Skeletal muscle satellite cell (primary cell): ENCODE measurements around the gene BACE1-AS.
"Not testable (repeated sequence)": the region's sequence is repeated elsewhere in the genome, so short reads cannot be mapped to it uniquely, and the experiment has no call there.

ENCODE experiments used
- H3K27me3 ChIP-seq: 2 replicates; pipeline ENCODE4 v1.7.0; 2013; ENCODE audit warnings: low read length; ENCODE audit not compliant: control insufficient read depth, insufficient read depth
- H3K36me3 ChIP-seq: 2 replicates; pipeline ENCODE4 v1.7.0; 2013; ENCODE audit warnings: mild to moderate bottlenecking, control low read depth, low read length; ENCODE audit not compliant: insufficient read depth
- H3K4me1 ChIP-seq: 2 replicates; pipeline ENCODE4 v1.7.0; 2013; ENCODE audit warnings: low read length; ENCODE audit not compliant: control insufficient read depth, insufficient read depth
- H3K4me2 ChIP-seq: 2 replicates; pipeline ENCODE4 v1.7.0; 2013; ENCODE audit warnings: mild to moderate bottlenecking, low read length
- H3K4me3 ChIP-seq: 2 replicates; pipeline ENCODE4 v1.7.0; 2013; ENCODE audit warnings: low read length
- H3K9ac ChIP-seq: 2 replicates; pipeline ENCODE4 v1.7.0; 2013; ENCODE audit warnings: mild to moderate bottlenecking, low read depth, low read length, moderate library complexity
- H3K9me3 ChIP-seq: replicated peaks from 2 replicates; pipeline ENCODE4 v1.7.0; 2013; ENCODE audit warnings: mild to moderate bottlenecking, control low read depth, low read length

Gene BACE1-AS

DNA sequence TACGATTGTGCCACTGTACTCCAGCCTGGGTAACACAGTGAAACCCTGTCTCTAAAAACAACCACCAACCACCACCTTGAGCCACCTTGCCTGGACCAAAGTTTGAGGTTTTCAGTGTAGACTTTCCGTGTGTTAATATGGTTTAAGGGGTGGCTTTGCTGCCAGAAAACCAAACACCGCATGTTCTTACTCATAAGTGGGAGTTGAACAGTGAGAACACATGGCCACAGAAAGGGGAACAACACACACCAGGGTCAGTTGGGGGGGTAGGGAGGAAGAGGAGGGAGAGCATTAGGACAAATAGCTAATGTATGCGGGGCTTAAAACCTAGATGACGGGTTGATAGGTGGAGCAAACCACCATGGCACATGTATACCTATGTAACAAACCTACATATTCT is 19.0 kb upstream of the BACE1-AS start:
- H3K4me2 ChIP-seq, H3K4me3 ChIP-seq, H3K9ac ChIP-seq, H3K9me3 ChIP-seq, H3K27me3 ChIP-seq, H3K4me1 ChIP-seq, H3K36me3 ChIP-seq: not testable (repeated sequence)

DNA sequence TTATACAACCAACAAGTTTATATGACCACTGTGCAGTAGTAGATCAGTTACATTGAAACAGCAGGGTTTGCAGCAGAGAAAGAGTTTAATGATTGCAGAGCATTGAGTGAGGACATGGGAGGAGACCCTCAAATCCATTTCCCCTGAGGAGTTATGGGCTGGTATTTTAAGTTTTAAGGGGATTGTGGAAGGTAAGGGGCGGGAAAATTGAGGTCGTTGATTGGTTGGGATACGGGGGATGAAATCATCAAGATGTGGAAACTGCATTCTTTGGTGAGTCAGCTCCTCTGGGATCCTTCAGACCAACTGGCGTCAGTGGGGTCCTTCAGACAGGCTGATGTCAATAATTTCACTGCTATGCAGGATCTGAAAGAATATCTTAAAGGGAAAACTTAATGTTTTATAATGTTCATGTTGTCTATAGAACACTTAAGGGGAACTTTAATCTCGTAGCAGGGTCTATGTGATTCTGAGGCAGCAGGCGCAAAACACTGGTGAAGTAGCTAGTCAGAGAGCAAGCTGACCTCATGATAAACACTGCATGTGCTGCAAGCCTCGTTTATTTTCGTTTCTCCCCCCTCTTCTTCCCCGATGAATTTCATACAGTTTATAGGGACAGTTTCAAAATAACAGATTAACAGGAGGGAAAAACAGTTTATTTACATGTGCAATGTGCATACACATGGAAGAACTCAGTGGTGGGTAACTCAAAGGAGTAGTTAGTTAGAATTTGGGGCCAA is 17.4 kb upstream of the BACE1-AS start:
- Histone ChIP-seq H3K4me3 (no peak overlapping the region), H3K36me3 (peaks cover 2% of the 10 kb centered on the region), H3K4me2 (peak overlapping the region; percentile 72), H3K9me3 (no peaks in the 10 kb centered on the region), H3K27me3 (no peaks in the 10 kb centered on the region), H3K4me1 (peaks cover 10% of the 10 kb centered on the region), H3K9ac (peak overlapping the region; percentile 46)

DNA sequence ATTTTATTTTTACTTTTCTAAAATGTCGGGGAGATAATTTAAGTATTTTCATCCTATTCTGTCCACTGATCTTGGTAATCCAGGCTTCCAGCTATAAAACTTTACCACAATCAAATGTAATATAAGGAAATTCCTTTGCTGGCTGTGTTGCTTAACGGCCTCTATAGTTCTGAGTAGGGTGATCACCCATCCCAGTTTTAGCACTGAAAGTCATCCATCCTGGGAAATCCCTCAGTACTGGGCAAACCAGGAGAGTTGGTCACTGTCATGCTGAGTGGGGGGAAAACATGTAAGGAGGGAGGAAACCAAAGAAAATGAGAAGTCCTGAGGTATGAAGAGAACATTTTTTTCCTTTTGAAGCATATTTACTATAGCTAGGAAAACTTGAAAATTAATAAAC is 12.8 kb upstream of the BACE1-AS start:
- Histone ChIP-seq H3K27me3 (no peaks in the 10 kb centered on the region), H3K9ac (no peak overlapping the region), H3K9me3 (no peaks in the 10 kb centered on the region), H3K4me1 (peaks cover 33% of the 10 kb centered on the region), H3K4me2 (no peak overlapping the region), H3K36me3 (peaks cover 12% of the 10 kb centered on the region), H3K4me3 (no peak overlapping the region)

DNA sequence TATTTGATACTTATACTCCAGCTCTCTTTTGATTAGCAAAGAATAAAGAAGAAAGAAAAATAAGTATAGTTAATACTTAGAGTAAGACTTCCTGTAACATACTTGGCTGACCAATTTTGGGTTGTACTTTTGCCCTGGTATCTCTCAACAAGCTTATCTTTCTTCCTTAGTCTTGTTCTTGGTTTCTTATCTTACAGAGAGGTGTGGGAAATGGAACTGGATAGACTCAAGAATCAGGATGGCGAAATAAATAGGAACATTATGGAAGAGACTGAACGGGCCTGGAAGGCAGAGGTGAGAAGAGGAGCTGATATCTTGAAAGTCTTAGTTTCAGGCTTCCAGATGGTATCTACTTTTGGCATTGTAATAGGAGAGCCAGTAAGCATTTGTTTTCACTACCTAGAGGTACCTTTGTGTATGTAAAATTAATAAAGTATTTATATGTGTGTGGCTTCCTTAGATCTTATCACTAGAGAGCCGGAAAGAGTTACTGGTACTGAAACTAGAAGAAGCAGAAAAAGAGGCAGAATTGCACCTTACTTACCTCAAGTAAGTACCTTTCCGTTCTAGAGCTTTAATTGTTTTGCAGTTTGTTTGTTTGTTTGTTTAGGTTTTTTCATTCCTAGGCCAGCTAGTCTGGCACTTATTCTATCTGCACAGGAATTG is 11.3 kb upstream of the BACE1-AS start:
- H3K4me1 ChIP-seq, result peaks cover 25% of the 10 kb centered on the region
- H3K9ac ChIP-seq, result no peak overlapping the region
- H3K4me3 ChIP-seq, result no peak overlapping the region
- no peak overlapping the region for H3K4me2 ChIP-seq
- H3K9me3 ChIP-seq, result no peaks in the 10 kb centered on the region
- H3K36me3 ChIP-seq, result peaks cover 24% of the 10 kb centered on the region
- H3K27me3 ChIP-seq, result no peaks in the 10 kb centered on the region

DNA sequence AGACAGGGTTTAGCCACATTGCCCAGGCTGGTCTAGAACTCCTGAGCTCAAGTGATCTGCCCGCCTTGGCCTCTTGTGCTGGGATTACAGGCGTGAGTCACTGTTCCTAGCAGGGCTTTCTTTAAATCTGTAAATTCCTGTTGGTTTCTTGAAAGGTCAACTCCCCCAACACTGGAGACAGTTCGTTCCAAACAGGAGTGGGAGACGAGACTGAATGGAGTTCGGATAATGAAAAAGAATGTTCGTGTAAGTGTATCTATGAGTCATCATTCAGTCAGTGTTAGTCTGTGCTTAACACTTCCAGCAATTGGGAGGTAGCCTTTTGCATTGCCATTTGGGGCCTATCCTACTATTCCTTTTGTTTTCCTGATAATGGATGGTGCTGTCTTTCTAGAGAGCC is 10.0 kb upstream of the BACE1-AS start:
- Histone ChIP-seq H3K27me3 (no peaks in the 10 kb centered on the region), H3K36me3 (peaks cover 35% of the 10 kb centered on the region), H3K9me3 (no peaks in the 10 kb centered on the region), H3K4me1 (peaks cover 25% of the 10 kb centered on the region), H3K9ac (peak overlapping the region; percentile 23), H3K4me3 (no peak overlapping the region), H3K4me2 (peak overlapping the region; percentile 61)

DNA sequence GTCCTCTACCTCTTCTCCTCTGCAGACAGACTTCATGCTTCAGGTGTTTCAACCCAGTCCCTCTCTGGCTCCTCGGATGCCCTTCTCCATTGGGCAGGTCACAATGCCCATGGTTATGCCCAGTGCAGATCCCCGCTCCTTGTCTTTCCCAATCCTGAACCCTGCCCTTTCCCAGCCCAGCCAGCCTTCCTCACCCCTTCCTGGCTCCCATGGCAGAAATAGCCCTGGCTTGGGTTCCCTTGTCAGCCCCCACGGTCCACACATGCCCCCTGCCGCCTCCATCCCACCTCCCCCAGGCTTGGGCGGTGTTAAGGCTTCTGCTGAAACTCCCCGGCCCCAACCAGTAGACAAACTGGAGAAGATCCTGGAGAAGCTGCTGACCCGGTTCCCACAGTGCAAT is 9.3 kb upstream of the BACE1-AS start:
- Histone ChIP-seq H3K9ac (peak overlapping the region; percentile 23), H3K36me3 (peaks cover 41% of the 10 kb centered on the region), H3K4me2 (no peak overlapping the region), H3K27me3 (no peaks in the 10 kb centered on the region), H3K9me3 (no peaks in the 10 kb centered on the region), H3K4me1 (peaks cover 25% of the 10 kb centered on the region), H3K4me3 (no peak overlapping the region)

DNA sequence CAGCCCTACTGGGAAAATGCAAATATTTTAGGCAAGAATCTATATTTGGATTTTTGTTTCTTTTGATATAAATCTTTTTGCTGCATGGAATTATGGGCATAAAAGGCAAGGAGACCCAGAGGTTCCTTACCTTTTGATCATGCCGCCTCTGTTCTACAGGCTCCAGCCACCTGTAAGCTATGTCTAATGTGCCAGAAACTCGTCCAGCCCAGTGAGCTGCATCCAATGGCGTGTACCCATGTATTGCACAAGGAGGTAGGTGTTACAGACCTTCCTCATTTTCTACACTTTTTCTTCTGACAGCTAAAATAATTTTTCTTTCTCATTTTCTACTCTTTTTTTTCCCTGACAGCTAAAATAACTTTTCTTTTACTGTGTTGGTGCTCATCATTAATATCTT is 8.2 kb upstream of the BACE1-AS start:
- no peaks in the 10 kb centered on the region for H3K27me3 ChIP-seq
- H3K4me1 ChIP-seq, result peaks cover 25% of the 10 kb centered on the region
- peaks cover 44% of the 10 kb centered on the region for H3K36me3 ChIP-seq
- no peak overlapping the region for H3K9ac ChIP-seq
- H3K4me3 ChIP-seq, result no peak overlapping the region
- H3K9me3 ChIP-seq, result no peaks in the 10 kb centered on the region
- H3K4me2 ChIP-seq, result no peak overlapping the region

DNA sequence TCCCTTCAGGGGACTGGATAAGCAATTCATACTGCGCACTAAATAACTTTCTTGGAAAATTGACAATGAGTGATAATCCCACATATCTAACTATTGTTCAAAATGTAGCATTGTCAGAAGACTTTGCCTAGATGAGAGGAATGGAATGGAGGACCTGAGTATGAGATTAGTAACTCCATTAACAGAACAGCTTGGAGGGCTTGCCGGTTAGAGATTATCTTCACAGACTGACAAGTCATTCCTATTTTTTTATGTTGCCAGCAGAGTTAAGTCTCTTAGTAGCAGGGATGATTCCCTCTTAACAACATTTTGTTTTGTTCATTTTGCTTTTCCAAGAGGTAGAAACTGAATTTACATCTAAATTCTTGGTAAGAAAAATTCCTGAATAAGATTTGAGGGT is 7.1 kb upstream of the BACE1-AS start:
- no peak overlapping the region for H3K4me3 ChIP-seq
- no peaks in the 10 kb centered on the region for H3K9me3 ChIP-seq
- H3K4me1 ChIP-seq, result peaks cover 25% of the 10 kb centered on the region
- no peak overlapping the region for H3K9ac ChIP-seq
- H3K27me3 ChIP-seq, result no peaks in the 10 kb centered on the region
- H3K4me2 ChIP-seq, result no peak overlapping the region
- H3K36me3 ChIP-seq, result peaks cover 46% of the 10 kb centered on the region

DNA sequence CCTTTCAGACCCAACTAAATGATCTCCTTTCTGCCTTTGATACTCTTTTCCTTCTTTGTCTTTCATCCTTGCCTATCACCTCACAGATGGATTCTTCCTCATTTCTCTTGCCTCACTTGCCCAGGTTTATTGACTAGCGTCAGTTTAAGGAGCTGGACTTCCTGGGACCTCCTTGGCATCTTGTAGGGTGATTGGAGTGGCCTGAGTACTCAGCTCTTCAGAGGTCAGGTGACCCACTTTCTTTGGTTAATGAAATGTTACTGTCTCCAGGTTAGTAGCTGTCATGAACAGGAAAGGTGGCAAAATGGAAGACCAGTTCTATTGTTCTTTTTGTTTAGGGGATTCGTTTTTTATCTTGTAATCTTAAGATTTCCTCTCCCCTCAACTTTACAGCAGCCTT is 4.6 kb upstream of the BACE1-AS start:
- no peaks in the 10 kb centered on the region for H3K9me3 ChIP-seq
- H3K4me3 ChIP-seq, result no peak overlapping the region
- H3K4me2 ChIP-seq, result no peak overlapping the region
- no peaks in the 10 kb centered on the region for H3K27me3 ChIP-seq
- H3K9ac ChIP-seq, result no peak overlapping the region
- peaks cover 8% of the 10 kb centered on the region for H3K4me1 ChIP-seq
- peaks cover 70% of the 10 kb centered on the region for H3K36me3 ChIP-seq

DNA sequence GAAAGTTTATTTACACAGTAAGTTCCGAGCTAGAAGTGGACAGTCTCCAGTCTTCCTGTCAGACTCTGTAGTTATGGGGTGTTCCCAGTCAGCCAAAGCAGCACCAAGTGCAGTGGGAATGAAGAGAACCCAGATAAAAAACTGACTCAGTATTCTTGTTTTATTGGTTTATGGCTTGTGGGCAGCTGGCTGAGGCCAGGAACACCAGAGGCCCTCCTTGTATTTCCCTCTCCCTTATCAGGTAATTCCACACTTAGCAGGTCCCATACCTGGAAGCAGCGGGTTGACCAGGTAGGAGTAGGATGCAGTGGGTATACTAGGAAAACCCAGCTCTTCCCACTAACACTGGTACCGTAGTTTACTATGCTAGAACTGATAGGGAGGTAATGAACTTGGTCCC is 3.5 kb upstream of the BACE1-AS start:
- Histone ChIP-seq H3K4me1 (no peaks in the 10 kb centered on the region), H3K36me3 (peaks cover 74% of the 10 kb centered on the region)

DNA sequence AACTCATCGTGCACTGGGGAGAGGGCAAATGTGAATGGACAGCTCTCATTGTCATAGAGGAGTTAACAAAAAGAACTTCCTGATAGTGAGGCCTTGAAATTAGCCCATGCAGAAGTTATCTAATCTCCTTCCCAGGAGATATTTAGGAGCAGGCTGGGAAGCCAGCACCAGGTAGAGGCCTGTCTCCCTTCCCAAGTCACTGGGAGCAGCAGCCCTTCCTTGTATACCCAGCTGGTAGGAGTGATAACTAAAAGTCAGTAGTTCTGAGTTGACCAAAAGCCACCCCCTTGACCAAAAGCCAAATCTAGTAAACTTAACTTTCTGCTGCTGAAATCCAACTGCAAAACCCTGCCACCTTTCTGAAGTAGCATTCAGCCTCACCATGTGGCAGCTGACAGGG is 1.4 kb upstream of the BACE1-AS start:
- peaks cover 72% of the 10 kb centered on the region for H3K36me3 ChIP-seq
- H3K27me3 ChIP-seq, result no peaks in the 10 kb centered on the region
- no peak overlapping the region for H3K4me3 ChIP-seq

More for the DNA sequence above, 3.5 kb upstream of the BACE1-AS start:
- H3K9me3 ChIP-seq, result no peaks in the 10 kb centered on the region
- no peaks in the 10 kb centered on the region for H3K27me3 ChIP-seq
- H3K4me2 ChIP-seq, result no peak overlapping the region
- H3K9ac ChIP-seq, result no peak overlapping the region
- H3K4me3 ChIP-seq, result no peak overlapping the region

DNA sequence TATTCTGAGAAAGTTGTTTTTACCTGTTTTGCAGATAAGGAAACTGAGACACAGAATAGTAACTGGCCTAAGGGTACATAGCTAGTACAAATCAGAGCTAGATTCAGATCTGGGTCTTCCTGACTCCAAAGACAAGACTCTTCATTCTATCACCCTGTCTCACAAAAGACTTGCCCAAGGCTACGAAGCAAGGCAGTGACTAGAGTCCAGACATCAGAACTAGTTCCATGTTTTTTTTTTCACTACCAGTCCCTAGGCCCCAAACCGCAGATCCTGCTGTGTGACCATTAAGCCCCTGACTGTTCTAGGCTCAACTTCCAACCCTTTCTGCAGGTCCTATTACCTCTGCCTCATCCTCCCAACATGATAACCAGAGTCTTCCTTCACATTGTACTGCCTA is 1.5 kb downstream of the BACE1-AS start:
- H3K4me1 ChIP-seq, result no peaks in the 10 kb centered on the region
- H3K36me3 ChIP-seq, result peaks cover 58% of the 10 kb centered on the region
- H3K4me2 ChIP-seq, result no peak overlapping the region
- H3K27me3 ChIP-seq, result no peaks in the 10 kb centered on the region
- H3K4me3 ChIP-seq, result no peak overlapping the region
- H3K9me3 ChIP-seq, result no peaks in the 10 kb centered on the region
- no peak overlapping the region for H3K9ac ChIP-seq

More for the DNA sequence above, 1.4 kb upstream of the BACE1-AS start:
- Histone ChIP-seq H3K4me1 (no peaks in the 10 kb centered on the region), H3K9me3 (no peaks in the 10 kb centered on the region), H3K4me2 (no peak overlapping the region), H3K9ac (no peak overlapping the region)
